GM23338 (cell line): Measurements from ENCODE around the gene SELP.
"Not testable (repeated sequence)": the region's sequence is repeated elsewhere in the genome, so short reads cannot be mapped to it uniquely, and the experiment has no call there.

Experiments used
- CREB1 ChIP-seq: fragments of 250-450 bp; sonication (Bioruptor Pico); IDR thresholded peaks from 2 replicates; pipeline ENCODE4 v1.5.0; 2020; ENCODE audit warnings: low read depth, mild to moderate bottlenecking, moderate library complexity
- EZH2 ChIP-seq: fragments of 200-600 bp; sonication (generic); IDR thresholded peaks from one replicate; pipeline ENCODE4 v1.8.0; 2017; ENCODE audit warnings: antibody characterized with exemption, mild to moderate bottlenecking, low read depth; ENCODE audit not compliant: unreplicated experiment
- EZH2phosphoT487 ChIP-seq: fragments of 200-600 bp; sonication (generic); IDR thresholded peaks from one replicate; pipeline ENCODE4 v1.8.1; 2018; ENCODE audit warnings: antibody characterized with exemption; ENCODE audit not compliant: unreplicated experiment
- JUNB ChIP-seq: IDR thresholded peaks from one replicate; pipeline ENCODE4 v1.6.1; 2016; ENCODE audit warnings: antibody characterized with exemption; ENCODE audit not compliant: unreplicated experiment
- POLR2AphosphoS5 ChIP-seq: IDR thresholded peaks from 2 replicates; pipeline ENCODE4 v1.6.1; 2016; ENCODE audit warnings: antibody characterized with exemption, low read depth
- STAT1 ChIP-seq: IDR thresholded peaks from one replicate; pipeline ENCODE4 v1.6.1; 2016; ENCODE audit warnings: antibody characterized with exemption; ENCODE audit not compliant: unreplicated experiment
- ZNF114 ChIP-seq: fragments of 250-450 bp; sonication (Bioruptor Pico); IDR thresholded peaks from 2 replicates; pipeline ENCODE4 v1.5.0; 2020; ENCODE audit warnings: mild to moderate bottlenecking, moderate library complexity
- ZNF331 ChIP-seq: fragments of 250-450 bp; sonication (Bioruptor Pico); IDR thresholded peaks from 2 replicates; pipeline ENCODE4 v1.5.0; 2020; ENCODE audit warnings: low read depth, mild to moderate bottlenecking, moderate library complexity
- TF ChIP-seq, protein P1 (sequence below), 2 experiments: fragments of 200-600 bp in 1 of 2; sonication (generic) in 1 of 2; conservative IDR thresholded peaks; 2 replicates each; pipeline versions ENCODE4 v1.5.1 to v1.6.1; 2016 to 2017; ENCODE audit warnings: antibody characterized with exemption in 2 of 2, low read depth in 2 of 2, mild to moderate bottlenecking in 2 of 2, moderate library complexity in 1 of 2
- TF ChIP-seq, protein P2 (sequence below): IDR thresholded peaks from one replicate; pipeline ENCODE4 v1.6.1; 2018; ENCODE audit warnings: antibody characterized with exemption; ENCODE audit not compliant: unreplicated experiment

DNA sequence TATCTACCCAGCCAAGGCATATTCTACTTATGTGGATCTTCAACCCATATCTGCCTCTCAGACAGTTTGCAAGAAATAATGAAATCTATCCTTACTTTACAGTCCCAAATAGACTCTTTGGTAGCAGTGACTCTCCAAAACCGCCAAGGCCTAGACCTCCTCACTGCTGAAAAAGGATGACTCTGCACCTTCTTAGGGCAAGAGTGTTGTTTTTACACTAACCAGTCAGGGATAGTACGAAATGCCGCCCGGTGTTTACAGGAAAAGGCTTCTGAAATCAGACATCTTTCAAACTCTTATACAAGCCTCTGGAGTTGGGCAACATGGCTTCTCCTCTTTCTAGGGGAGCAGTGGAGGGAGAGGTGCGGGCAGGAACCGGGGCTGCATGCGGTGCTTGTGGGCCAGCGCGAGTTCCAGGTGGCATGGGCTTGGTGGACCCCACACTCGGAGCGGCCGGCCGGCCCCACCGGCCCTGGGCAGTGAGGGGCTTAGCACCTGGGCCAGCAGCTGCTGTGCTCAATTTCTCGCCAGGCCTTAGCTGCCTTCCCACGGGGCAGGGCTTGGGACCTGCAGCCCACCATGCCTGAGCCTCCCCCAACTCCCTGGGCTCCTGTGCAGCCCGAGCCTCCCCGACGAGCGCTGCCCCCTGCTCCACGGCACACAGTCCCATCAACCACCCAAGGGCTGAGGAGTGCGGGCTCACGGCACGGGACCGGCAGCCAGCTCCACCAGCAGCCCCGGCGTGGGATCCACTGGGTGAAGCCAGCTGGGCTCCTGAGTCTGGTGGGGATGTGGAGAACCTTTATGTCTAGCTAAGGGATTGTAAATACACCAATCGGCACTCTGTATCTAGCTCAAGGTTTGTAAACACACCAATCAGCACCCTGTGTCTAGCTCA, 38.0 kb upstream of the SELP start:
- TF ChIP-seq, protein P1, sequence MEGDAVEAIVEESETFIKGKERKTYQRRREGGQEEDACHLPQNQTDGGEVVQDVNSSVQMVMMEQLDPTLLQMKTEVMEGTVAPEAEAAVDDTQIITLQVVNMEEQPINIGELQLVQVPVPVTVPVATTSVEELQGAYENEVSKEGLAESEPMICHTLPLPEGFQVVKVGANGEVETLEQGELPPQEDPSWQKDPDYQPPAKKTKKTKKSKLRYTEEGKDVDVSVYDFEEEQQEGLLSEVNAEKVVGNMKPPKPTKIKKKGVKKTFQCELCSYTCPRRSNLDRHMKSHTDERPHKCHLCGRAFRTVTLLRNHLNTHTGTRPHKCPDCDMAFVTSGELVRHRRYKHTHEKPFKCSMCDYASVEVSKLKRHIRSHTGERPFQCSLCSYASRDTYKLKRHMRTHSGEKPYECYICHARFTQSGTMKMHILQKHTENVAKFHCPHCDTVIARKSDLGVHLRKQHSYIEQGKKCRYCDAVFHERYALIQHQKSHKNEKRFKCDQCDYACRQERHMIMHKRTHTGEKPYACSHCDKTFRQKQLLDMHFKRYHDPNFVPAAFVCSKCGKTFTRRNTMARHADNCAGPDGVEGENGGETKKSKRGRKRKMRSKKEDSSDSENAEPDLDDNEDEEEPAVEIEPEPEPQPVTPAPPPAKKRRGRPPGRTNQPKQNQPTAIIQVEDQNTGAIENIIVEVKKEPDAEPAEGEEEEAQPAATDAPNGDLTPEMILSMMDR (conservative IDR thresholded peaks at IDR 0.05; ENCODE audit: low read depth in 2 of 2): not testable (repeated sequence)
- not testable (repeated sequence) for TF ChIP-seq EZH2phosphoT487; EZH2; POLR2AphosphoS5; CREB1; STAT1; ZNF114 (CRISPR knock-in tag); JUNB; ZNF331
- TF ChIP-seq, protein P2, sequence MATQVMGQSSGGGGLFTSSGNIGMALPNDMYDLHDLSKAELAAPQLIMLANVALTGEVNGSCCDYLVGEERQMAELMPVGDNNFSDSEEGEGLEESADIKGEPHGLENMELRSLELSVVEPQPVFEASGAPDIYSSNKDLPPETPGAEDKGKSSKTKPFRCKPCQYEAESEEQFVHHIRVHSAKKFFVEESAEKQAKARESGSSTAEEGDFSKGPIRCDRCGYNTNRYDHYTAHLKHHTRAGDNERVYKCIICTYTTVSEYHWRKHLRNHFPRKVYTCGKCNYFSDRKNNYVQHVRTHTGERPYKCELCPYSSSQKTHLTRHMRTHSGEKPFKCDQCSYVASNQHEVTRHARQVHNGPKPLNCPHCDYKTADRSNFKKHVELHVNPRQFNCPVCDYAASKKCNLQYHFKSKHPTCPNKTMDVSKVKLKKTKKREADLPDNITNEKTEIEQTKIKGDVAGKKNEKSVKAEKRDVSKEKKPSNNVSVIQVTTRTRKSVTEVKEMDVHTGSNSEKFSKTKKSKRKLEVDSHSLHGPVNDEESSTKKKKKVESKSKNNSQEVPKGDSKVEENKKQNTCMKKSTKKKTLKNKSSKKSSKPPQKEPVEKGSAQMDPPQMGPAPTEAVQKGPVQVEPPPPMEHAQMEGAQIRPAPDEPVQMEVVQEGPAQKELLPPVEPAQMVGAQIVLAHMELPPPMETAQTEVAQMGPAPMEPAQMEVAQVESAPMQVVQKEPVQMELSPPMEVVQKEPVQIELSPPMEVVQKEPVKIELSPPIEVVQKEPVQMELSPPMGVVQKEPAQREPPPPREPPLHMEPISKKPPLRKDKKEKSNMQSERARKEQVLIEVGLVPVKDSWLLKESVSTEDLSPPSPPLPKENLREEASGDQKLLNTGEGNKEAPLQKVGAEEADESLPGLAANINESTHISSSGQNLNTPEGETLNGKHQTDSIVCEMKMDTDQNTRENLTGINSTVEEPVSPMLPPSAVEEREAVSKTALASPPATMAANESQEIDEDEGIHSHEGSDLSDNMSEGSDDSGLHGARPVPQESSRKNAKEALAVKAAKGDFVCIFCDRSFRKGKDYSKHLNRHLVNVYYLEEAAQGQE: not testable (repeated sequence)
